ENCODE results near the gene CYP2C19.
"Not testable (repeated sequence)": the region's sequence is repeated elsewhere in the genome, so short reads cannot be mapped to it uniquely, and the experiment has no call there.

The CYP2C19 gene

DNA sequence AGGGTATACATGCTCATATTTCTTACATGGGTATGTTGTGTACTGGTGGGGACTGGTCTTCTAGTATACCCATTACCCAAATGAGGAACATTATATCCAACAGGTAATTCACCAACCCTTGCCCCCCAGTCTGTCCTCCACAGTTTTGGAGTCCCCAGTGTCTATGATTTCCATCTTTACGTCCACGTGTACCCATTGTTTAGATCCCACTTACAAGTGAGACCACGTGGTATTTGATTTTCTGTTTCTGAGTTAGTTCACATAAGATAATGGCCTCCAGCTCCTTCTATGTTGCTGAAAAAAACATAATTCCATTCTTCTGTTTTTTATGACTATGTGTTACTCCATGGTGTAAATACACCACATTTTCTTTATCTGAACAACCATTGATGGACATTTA is 126.6 kb downstream of the CYP2C19 start:
- DNase-seq, result no peak

DNA sequence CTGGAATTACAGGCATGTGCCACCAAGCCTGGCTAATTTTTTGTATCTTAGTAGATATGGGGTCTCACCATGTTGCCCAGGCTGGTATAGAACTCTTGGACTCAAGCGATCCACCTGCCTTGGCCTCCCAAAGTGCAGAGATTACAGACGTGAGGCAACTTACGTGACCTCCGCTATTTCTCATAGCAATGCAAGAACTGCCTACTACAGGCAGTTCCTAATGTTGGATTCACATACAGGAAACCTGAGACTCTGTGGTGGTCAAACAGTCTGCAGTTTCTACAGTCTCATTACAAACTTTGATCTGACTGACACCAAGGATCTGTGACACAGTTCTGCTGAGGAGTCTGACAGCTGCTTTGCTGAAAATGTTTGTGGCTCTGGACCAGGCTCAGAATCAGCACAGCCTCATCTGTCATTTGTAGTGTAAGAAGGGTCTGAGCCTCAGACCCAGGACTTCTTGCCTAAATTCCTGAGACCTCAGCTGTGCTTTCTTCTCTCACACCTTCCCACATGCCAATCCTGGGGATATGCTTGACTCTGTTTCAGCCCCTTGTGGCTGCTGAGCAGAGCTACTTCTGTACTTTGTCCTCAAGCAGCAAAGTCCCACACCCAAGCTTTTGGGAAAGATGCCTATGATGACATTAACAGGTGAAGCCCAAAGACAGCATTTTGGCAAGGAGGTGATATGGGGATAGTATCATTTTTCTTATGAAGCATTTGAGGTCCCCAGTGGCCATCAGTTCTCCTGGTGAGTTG is 128.0 kb downstream of the CYP2C19 start:
- DNase-seq, result no peak

DNA sequence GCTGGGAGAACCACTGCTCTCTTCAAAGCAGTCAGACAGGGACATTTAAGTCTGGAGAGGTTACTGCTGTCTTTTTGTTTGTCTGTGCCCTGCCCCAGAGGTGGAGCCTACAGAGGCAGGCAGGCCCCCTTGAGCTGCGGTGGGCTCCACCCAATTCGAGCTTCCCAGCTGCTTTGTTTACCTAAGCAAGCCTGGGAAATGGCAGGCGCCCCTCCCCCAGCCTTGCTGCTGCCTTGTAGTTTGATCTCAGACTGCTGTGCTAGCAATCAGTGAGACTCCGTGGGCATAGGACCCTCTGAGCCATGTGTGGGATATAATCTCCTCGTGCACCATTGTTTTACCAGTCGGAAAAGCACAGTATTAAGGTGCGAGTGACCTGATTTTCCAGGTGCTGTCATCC is 135.9 kb downstream of the CYP2C19 start:
- DNase-seq, result not testable (repeated sequence)

DNA sequence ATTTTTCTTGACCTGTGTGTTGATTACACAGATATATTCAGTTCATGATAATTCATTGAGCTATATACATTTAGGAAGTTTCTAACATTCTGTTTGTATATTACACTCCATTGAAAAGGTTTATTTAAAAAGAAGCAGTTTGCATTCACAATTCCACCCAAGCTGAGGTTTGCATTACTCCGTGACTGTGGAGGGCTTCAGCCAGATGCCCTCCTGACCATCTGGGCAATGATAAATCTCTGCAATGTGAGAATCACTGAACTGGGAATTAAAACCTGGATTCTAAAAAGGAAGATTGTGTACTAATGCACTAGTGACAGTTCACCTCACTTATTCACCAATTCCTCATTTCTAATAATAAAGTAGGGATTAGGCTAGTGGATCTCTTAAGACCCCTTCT is 139.6 kb downstream of the CYP2C19 start:
- no peak for DNase-seq

DNA sequence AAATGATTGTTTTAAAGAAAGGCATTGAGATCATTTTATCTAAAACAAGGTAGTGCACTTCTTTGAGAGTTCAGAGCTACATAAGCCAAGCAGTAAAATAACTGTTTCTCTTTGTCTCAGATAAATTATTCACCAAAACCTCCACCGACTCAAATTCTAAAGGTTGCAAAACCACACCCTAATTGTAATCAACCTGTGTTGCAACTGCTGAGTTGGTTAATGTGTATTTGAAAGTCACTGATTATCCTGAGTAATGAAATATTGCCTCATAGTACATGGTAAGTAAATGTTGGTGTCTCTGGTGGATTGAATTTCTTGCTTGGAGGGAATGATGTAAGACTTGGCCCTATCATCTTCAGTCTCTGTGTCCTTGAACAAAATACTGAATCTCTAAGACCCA is 140.1 kb downstream of the CYP2C19 start:
- DNase-seq, result no peak
